Hepatocyte (in vitro differentiated cells): ENCODE results near the gene MDM4.

ENCODE experiments used
- EZH2 ChIP-seq: fragments of 200-600 bp; sonication (generic); IDR thresholded peaks from 2 replicates; pipeline ENCODE4 v1.6.1; 2016; ENCODE audit warnings: antibody characterized with exemption, mild to moderate bottlenecking, borderline replicate concordance
- TF ChIP-seq, protein P1 (sequence below): fragments of 200-600 bp; sonication (generic); IDR thresholded peaks from 2 replicates; pipeline ENCODE4 v1.5.1; 2016; ENCODE audit warnings: antibody characterized with exemption, mild to moderate bottlenecking; ENCODE audit not compliant: poor library complexity

GRCh38 chr1:204563307-204563706 is 47.1 kb downstream of the MDM4 start:
- no peak for TF ChIP-seq EZH2
- TF ChIP-seq, protein P1, sequence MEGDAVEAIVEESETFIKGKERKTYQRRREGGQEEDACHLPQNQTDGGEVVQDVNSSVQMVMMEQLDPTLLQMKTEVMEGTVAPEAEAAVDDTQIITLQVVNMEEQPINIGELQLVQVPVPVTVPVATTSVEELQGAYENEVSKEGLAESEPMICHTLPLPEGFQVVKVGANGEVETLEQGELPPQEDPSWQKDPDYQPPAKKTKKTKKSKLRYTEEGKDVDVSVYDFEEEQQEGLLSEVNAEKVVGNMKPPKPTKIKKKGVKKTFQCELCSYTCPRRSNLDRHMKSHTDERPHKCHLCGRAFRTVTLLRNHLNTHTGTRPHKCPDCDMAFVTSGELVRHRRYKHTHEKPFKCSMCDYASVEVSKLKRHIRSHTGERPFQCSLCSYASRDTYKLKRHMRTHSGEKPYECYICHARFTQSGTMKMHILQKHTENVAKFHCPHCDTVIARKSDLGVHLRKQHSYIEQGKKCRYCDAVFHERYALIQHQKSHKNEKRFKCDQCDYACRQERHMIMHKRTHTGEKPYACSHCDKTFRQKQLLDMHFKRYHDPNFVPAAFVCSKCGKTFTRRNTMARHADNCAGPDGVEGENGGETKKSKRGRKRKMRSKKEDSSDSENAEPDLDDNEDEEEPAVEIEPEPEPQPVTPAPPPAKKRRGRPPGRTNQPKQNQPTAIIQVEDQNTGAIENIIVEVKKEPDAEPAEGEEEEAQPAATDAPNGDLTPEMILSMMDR, result no peak
